ENCODE measurements around the gene PER1.

Gene PER1

DNA sequence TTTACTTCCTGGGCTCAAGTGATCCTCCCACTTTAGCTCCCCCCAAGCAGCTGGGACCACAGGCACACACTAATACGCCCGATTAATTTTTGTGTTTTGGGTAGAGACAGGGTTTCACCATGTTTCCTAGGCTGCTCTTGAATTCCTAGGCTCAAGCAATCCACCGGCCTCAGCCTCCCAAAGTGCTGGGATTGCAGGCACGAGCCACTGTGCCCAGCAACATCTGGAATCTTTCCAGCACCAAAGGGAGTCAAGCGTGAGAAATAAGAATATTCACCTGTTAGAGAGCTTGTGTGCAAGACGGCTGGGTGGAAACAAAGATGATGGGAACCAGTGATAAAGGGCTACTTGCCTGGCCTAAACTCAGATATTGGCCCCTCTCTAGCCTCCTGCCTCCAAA is 50.5 kb downstream of the PER1 start:
- Histone ChIP-seq H3K4me1 (ENCODE audit: control insufficient read depth, insufficient read depth, low read length) (no peaks in the 10 kb centered on the region), H3K9me3 (ENCODE audit: control insufficient read depth in 2 of 2, low read length in 2 of 2) (no peaks in the 10 kb centered on the region), H3K27me3 (ENCODE audit: control insufficient read depth in 1 of 2, insufficient read depth in 2 of 2, low read length in 2 of 2) (peaks cover 0 to 6% of the 10 kb centered on the region in 2 donors), H3K36me3 (ENCODE audit: control insufficient read depth in 2 of 2, insufficient read depth in 2 of 2, low read length in 2 of 2) (no peaks in the 10 kb centered on the region), H3K27ac (ENCODE audit: low read length) (no peak overlapping the region), H3K4me3 (ENCODE audit: low read length in 2 of 2) (no peak overlapping the region), H3K9ac (ENCODE audit: low read length in 2 of 2) (no peak overlapping the region)

DNA sequence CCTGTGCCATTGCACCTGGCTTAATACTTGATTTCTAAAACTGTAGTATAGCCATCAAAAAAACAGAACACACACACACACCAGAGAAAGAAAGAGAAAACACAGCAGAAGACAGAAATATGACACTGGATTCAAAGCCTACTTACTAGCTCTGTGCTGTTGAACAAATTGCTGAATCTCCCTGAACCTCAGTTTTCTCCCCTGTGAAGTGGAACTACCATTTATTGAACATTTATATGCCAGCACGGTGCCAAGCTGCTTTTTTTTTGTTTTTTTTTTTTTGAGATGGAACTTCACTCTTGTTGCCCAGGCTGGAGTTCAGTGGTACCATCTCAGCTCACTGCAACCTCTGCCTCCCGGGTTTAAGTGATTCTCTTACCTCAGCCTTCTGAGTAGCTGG is 51.4 kb downstream of the PER1 start:
- Histone ChIP-seq H3K9ac (ENCODE audit: low read length in 2 of 2) (no peak overlapping the region), H3K4me1 (ENCODE audit: control insufficient read depth, insufficient read depth, low read length) (no peaks in the 10 kb centered on the region), H3K36me3 (ENCODE audit: control insufficient read depth in 2 of 2, insufficient read depth in 2 of 2, low read length in 2 of 2) (no peaks in the 10 kb centered on the region), H3K27ac (ENCODE audit: low read length) (no peak overlapping the region), H3K4me3 (ENCODE audit: low read length in 2 of 2) (no peak overlapping the region), H3K27me3 (ENCODE audit: control insufficient read depth in 1 of 2, insufficient read depth in 2 of 2, low read length in 2 of 2) (peaks cover under 1 to 6% of the 10 kb centered on the region in 2 donors), H3K9me3 (ENCODE audit: control insufficient read depth in 2 of 2, low read length in 2 of 2) (no peaks in the 10 kb centered on the region)

DNA sequence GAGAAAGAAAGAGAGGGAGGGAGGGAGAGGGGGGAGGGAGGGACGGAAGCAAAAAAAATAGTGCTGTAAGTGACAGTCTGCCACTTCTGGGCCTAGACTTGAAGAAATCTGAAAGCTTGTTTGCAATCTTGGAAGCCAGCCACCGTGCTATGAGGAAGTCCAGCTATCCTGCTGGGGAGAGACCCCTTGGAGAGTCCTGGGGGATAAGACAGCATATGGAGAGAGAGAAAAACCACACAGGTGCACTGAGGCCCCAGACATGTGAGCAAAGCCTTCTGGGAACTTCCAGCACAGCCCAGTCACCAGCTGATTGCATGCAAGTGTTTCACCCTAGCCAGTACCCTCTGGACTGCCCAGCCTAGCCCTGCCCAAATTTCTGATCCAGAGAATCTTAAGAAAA is 52.1 kb downstream of the PER1 start:
- H3K27me3 ChIP-seq (ENCODE audit: control insufficient read depth in 1 of 2, insufficient read depth in 2 of 2, low read length in 2 of 2), result peaks cover 3 to 10% of the 10 kb centered on the region in 2 donors
- H3K4me1 ChIP-seq (ENCODE audit: control insufficient read depth, insufficient read depth, low read length), result no peaks in the 10 kb centered on the region
- no peak overlapping the region for H3K9ac ChIP-seq (ENCODE audit: low read length in 2 of 2)
- no peak overlapping the region for H3K4me3 ChIP-seq (ENCODE audit: low read length in 2 of 2)
- no peak overlapping the region for H3K27ac ChIP-seq (ENCODE audit: low read length)
- no peaks in the 10 kb centered on the region for H3K9me3 ChIP-seq (ENCODE audit: control insufficient read depth in 2 of 2, low read length in 2 of 2)
- H3K36me3 ChIP-seq (ENCODE audit: control insufficient read depth in 2 of 2, insufficient read depth in 2 of 2, low read length in 2 of 2), result no peaks in the 10 kb centered on the region

DNA sequence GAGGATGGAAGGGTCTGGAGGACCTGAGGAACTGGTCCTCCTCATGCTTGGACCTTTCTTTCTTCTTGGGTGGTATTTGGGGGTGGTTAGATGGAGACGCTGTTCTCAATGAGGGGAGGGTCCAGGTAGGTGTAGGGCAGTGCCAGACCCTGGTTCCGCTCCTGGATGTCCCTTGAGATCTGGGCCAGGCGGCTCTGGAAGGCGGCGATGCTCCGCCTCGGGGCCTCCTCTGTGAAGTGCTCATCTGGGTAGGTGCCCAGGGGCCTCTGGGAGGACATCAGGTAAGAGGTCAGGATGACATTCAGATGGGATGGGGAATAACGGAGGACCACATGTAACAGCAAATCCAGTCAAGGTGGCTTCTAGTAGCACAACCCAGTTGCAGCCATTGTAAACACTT is 55.7 kb downstream of the PER1 start:
- Histone ChIP-seq H3K4me3 (ENCODE audit: low read length in 2 of 2) (no peak overlapping the region), H3K27ac (ENCODE audit: low read length) (no peak overlapping the region), H3K9ac (ENCODE audit: low read length in 2 of 2) (no peak overlapping the region), H3K4me1 (ENCODE audit: control insufficient read depth, insufficient read depth, low read length) (no peaks in the 10 kb centered on the region), H3K27me3 (ENCODE audit: control insufficient read depth in 1 of 2, insufficient read depth in 2 of 2, low read length in 2 of 2) (peaks cover 17 to 20% of the 10 kb centered on the region in 2 donors), H3K9me3 (ENCODE audit: control insufficient read depth in 2 of 2, low read length in 2 of 2) (no peaks in the 10 kb centered on the region), H3K36me3 (ENCODE audit: control insufficient read depth in 2 of 2, insufficient read depth in 2 of 2, low read length in 2 of 2) (no peaks in the 10 kb centered on the region)

DNA sequence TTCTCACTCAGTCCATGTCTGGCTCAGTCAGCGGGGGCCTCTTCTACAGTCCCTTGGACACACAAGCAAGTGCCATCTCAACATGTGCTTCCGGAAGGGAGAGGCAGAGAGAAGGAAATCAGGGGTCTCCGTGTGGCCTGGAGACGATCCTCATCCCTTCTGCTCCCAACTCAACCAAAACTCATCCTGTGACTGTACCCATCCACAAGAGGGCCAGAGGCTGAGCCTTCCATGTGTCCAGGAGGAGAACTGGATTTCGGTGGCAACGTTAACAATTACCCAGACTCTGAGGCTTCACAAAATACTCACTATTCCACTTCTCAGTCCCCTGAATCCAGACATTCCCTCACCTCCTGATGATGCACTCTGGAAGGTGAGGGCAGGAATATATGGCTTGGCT is 56.8 kb downstream of the PER1 start:
- H3K27me3 ChIP-seq (ENCODE audit: control insufficient read depth in 1 of 2, insufficient read depth in 2 of 2, low read length in 2 of 2), result peaks cover 22 to 27% of the 10 kb centered on the region in 2 donors
- H3K9ac ChIP-seq (ENCODE audit: low read length in 2 of 2), result no peak overlapping the region
- no peaks in the 10 kb centered on the region for H3K9me3 ChIP-seq (ENCODE audit: control insufficient read depth in 2 of 2, low read length in 2 of 2)
- no peaks in the 10 kb centered on the region for H3K36me3 ChIP-seq (ENCODE audit: control insufficient read depth in 2 of 2, insufficient read depth in 2 of 2, low read length in 2 of 2)
- H3K4me3 ChIP-seq (ENCODE audit: low read length in 2 of 2), result no peak overlapping the region
- H3K27ac ChIP-seq (ENCODE audit: low read length), result no peak overlapping the region
- H3K4me1 ChIP-seq (ENCODE audit: control insufficient read depth, insufficient read depth, low read length), result no peaks in the 10 kb centered on the region

DNA sequence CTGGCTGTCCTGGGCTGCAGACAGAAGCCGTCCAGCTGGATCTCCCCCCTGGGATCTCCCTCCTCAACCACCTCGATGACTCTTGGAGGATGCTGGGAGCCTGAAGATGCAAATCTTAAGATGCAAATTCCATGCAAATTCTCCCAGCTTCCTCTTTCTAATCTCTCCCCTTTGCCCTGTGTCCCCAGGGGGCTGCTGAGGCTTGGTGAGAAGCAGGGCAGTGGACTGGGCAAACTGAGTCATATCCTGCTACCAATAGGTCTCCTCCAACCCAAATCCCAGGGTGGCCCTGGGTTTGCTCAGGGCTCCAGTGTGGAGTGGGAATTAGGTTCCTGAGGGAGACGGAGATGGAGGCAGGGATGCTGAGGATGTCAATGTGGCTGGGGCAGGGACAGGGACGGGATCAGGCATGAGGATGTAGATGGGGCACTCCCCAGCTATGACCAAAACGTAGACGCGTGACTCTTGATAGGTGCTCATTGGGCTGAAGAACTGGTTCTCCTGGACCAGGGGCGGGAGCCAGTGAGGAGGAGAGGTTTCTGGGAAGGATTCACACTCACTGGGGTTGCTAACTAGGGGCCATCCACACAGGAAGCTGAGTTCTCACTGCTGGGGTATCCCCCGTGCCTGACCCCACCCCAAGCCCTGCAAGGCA is 61.0 kb downstream of the PER1 start:
- no peak overlapping the region for H3K27ac ChIP-seq (ENCODE audit: low read length)
- peaks cover 32 to 41% of the 10 kb centered on the region in 2 donors for H3K27me3 ChIP-seq (ENCODE audit: control insufficient read depth in 1 of 2, insufficient read depth in 2 of 2, low read length in 2 of 2)
- no peak overlapping the region for H3K9ac ChIP-seq (ENCODE audit: low read length in 2 of 2)
- no peaks in the 10 kb centered on the region for H3K9me3 ChIP-seq (ENCODE audit: control insufficient read depth in 2 of 2, low read length in 2 of 2)
- H3K36me3 ChIP-seq (ENCODE audit: control insufficient read depth in 2 of 2, insufficient read depth in 2 of 2, low read length in 2 of 2), result no peaks in the 10 kb centered on the region
- no peaks in the 10 kb centered on the region for H3K4me1 ChIP-seq (ENCODE audit: control insufficient read depth, insufficient read depth, low read length)
- no peak overlapping the region for H3K4me3 ChIP-seq (ENCODE audit: low read length in 2 of 2)

Measured in stomach smooth muscle (tissue), 2 donors.